Thoracic aorta (tissue), 2 donors: ENCODE data around the gene FAM83F. TPM values are rescaled to one million over a fixed set of nuclear protein-coding genes. Genes with fewer than 3 reads are reported as not detected.
"Not testable (repeated sequence)": the region's sequence is repeated elsewhere in the genome, so short reads cannot be mapped to it uniquely, and the experiment has no call there.

Experiments
- ATAC-seq: fragments of 150-250 bp; one replicate; pipeline ENCODE4 v1.8.0; 2017; ENCODE audit warnings: low read depth; ENCODE audit not compliant: insufficient number of reproducible peaks, low FRiP score
- DNase-seq: peaks from one replicate; pipeline ENCODE4 v3.0.0-alpha.2; 2020; ENCODE audit warnings: low spot score
- H3K27ac ChIP-seq, 2 donors: fragments of 200-600 bp; sonication (generic); 1 replicate in 1 of 2; 2 replicates in 1 of 2; pipeline ENCODE4 v1.5.1; 2016; ENCODE audit warnings: mild to moderate bottlenecking in 2 of 2, moderate library complexity in 2 of 2
- H3K27me3 ChIP-seq: fragments of 200-600 bp; sonication (generic); replicated peaks from 2 replicates; pipeline ENCODE4 v1.6.0; 2016; ENCODE audit warnings: mild to moderate bottlenecking; ENCODE audit not compliant: insufficient read depth
- H3K36me3 ChIP-seq: fragments of 200-600 bp; sonication (generic); one replicate; pipeline ENCODE4 v1.5.1; 2016
- H3K4me1 ChIP-seq, 2 donors: fragments of 200-600 bp; sonication (generic); 1 replicate in 1 of 2; 2 replicates in 1 of 2; pipeline versions ENCODE4 v1.5.1 to v1.6.0; 2016; ENCODE audit warnings: low read depth in 2 of 2, mild to moderate bottlenecking in 1 of 2; ENCODE audit not compliant: control insufficient read depth in 1 of 2
- H3K4me3 ChIP-seq: fragments of 200-600 bp; sonication (generic); 2 replicates; pipeline ENCODE4 v1.5.1; 2016; ENCODE audit warnings: mild to moderate bottlenecking
- H3K9me3 ChIP-seq: fragments of 200-600 bp; sonication (generic); 2 replicates; pipeline ENCODE4 v1.5.1; 2016
- total RNA-seq, 2 donors: library from RNA; depleted of rRNA; stranded (reverse); fragments of >200 nt; gene quantifications; one replicate each; pipeline versions ENCODE4 v1.1.0 to v1.2.3, GENCODE V29; 2016
- TF ChIP-seq, protein P1 (sequence below): fragments of 200-600 bp; sonication (generic); IDR thresholded peaks from one replicate; pipeline ENCODE4 v1.5.1; 2019; ENCODE audit warnings: antibody characterized with exemption

The FAM83F gene
- total RNA-seq, 2 donors from 2014 or later, result under 0.01 to 0.28 TPM

DNA sequence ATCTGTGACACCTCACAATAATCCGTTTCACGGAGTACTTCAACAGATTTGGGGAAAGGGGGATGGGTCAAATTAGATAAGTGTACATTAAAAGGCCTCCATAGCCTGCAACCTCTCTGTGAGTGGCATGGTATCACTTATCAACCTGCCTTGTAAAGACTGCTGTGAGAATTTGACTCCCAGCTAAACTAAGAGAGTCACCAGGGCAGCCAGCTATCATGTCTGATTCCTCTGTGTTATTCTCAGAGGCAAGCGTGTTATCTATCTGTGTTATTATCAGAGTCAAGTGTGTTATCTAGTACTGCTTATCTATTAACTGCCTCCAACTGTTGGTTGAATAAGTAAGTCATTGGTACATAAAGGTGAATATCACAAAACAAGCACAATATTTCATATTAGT, 4.1 kb upstream of the FAM83F start:
- H3K4me1 ChIP-seq, result no peaks in the 10 kb centered on the region
- H3K36me3 ChIP-seq, result no peaks in the 10 kb centered on the region
- no peak overlapping the region for H3K4me3 ChIP-seq
- no peaks in the 10 kb centered on the region for H3K9me3 ChIP-seq
- no peaks in the 10 kb centered on the region for H3K27me3 ChIP-seq
- TF ChIP-seq, protein P1, sequence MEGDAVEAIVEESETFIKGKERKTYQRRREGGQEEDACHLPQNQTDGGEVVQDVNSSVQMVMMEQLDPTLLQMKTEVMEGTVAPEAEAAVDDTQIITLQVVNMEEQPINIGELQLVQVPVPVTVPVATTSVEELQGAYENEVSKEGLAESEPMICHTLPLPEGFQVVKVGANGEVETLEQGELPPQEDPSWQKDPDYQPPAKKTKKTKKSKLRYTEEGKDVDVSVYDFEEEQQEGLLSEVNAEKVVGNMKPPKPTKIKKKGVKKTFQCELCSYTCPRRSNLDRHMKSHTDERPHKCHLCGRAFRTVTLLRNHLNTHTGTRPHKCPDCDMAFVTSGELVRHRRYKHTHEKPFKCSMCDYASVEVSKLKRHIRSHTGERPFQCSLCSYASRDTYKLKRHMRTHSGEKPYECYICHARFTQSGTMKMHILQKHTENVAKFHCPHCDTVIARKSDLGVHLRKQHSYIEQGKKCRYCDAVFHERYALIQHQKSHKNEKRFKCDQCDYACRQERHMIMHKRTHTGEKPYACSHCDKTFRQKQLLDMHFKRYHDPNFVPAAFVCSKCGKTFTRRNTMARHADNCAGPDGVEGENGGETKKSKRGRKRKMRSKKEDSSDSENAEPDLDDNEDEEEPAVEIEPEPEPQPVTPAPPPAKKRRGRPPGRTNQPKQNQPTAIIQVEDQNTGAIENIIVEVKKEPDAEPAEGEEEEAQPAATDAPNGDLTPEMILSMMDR, result no peak
- DNase-seq (no peak), ATAC-seq (no peak)
- H3K27ac ChIP-seq, result no peak overlapping the region

DNA sequence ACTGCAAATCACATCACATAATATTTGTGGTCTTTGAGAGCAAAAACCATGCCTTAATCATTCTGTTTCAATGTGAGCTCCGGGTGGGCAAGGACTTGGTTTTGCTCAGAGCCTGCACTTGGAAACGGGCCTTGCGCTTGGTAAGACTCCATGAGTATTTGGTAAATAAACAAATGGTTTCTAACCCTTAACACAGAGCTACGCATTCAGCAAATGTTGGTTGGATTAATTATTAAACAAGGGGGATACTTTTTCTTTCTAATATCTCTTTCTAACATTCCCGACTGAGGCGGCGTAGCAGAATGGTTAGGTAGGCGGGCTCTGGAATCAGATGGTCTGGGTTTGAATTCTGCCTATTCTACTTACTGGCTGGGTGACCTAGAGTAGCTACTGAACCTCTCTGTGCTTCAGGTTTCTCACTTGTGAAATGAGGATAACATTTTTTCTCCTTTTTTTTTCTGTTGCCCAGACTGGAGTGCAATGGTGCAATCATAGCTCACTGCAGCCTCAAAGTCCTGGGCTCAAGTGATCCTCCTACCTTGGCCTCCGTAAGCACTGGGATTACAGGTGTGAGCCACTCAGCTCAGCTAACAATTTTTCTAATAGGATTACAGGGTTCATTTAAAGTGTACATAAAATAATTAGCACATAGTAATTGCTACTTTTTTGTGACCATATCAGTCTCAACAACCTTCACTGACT, 3.4 kb upstream of the FAM83F start:
- Histone ChIP-seq H3K4me1 (no peaks in the 10 kb centered on the region), H3K27me3 (no peaks in the 10 kb centered on the region), H3K27ac (no peak overlapping the region), H3K4me3 (no peak overlapping the region), H3K36me3 (no peaks in the 10 kb centered on the region), H3K9me3 (no peaks in the 10 kb centered on the region)
- TF ChIP-seq, protein P1, result no peak
- ATAC-seq (no peak), DNase-seq (no peak)

DNA sequence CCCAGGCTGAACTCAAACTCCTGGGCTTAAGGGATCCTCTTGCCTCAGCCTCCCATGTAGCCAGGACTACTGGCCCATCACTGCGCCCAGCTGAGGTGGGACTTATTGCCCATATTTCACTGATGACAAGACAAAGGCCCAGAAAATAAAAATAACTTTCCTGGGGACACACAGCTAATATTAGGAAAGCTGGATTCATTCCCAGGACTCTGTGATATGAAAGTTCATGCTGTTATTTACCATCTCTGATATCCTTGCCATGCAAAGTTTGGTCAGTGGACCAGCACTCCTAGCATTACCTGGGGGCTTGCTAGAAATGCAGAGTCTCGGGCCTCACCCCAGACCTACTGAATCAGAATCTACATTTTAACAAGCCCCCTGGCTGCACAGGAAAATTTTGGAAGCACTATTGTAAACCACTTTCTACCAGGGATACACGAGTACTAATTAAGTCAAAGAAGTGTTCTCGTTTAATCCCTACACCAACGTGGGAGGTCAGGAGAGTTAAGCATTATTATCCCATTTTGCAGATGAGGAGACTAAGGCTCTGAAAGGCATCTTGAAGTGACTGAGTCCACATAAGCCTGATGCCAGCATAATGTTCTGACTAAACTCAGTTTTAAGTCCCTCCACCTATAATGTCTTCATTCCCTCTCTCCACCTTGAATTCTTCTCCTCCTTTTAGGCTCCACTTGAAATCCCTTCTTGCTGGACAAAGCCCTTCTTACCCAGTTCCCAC, 2.5 kb upstream of the FAM83F start:
- Histone ChIP-seq H3K36me3 (no peaks in the 10 kb centered on the region), H3K4me1 (no peaks in the 10 kb centered on the region), H3K9me3 (no peaks in the 10 kb centered on the region), H3K27ac (no peak overlapping the region), H3K4me3 (no peak overlapping the region), H3K27me3 (no peaks in the 10 kb centered on the region)
- DNase-seq (no peak), ATAC-seq (no peak)
- TF ChIP-seq, protein P1, result no peak

DNA sequence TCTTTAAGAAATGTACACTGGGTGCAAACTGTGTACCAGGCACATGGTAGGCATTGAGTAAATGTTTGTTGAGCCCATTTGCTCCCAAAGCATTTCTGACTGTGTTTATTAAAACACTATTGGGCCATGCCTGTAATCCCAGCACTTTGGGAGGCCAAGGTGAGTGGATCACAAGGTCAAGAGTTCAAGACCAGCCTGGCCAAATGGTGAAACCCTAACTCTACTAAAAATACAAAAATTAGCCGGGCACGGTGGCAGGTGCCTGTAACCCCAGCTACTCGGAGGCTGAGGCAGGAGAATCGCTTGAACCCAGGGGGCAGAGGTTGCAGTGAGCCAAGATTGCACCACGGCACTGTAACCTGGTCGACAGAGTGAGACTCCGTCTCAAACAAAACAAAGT, 1.9 kb upstream of the FAM83F start:
- not testable (repeated sequence) for DNase-seq, H3K27ac ChIP-seq, H3K36me3 ChIP-seq, H3K4me1 ChIP-seq, H3K27me3 ChIP-seq, H3K9me3 ChIP-seq, H3K4me3 ChIP-seq, ATAC-seq

DNA sequence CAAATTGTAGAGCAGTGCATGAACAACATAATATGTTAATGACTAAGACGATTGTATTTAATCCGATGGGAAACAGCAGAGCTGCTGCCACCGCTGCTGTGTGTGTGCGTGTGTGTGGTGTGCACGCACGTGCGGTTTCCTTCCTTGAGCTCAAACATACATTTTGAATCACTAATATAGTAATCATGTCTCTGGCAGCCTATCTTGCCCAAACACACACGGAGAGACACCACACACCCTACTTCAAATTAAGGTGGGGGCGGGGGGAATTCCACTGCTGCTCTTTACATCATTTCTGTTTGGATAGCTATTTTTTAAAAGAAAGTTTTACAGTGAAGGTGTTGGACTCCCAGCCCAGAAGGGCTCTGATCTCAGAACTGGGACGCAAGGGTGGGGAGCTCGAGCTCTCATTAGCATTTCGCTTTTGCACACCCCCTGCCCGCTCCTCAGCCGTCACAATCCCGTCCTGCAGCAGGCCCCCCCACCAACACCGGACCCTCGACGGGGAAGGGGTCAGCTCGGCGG, 651 bp upstream of the FAM83F start:
- DNase-seq, result no peak
- Histone ChIP-seq H3K4me1 (no peaks in the 10 kb centered on the region), H3K4me3 (no peak overlapping the region), H3K27me3 (no peaks in the 10 kb centered on the region), H3K27ac (no peak overlapping the region), H3K9me3 (no peaks in the 10 kb centered on the region), H3K36me3 (no peaks in the 10 kb centered on the region)
- ATAC-seq, result no peak
- TF ChIP-seq, protein P1, result no peak
